ENCODE results near the gene PARD3.
"Not testable (repeated sequence)": the region's sequence is repeated elsewhere in the genome, so short reads cannot be mapped to it uniquely, and the experiment has no call there.

PARD3 gene

GRCh38 chr10:34454590-34455261, 360.4 kb downstream of the PARD3 start:
- no peak for DNase-seq (ENCODE audit: extremely low spot score)
- ChIA-PET POLR2A (no interaction called here), CTCF (interaction anchor here (0.7 to 0.8 kb wide), 2 partner anchors 8 to 31 kb away, joined by 3 read pairs; no protein-coding TSS in a partner anchor)
- no peak for TF ChIP-seq CTCF (IDR thresholded peaks at IDR 0.05; ENCODE audit: control extremely low read depth, extremely low read depth, low read depth, missing control alignments)

GRCh38 chr10:34449836-34450235, 365.3 kb downstream of the PARD3 start:
- CTCF ChIA-PET = no interaction called here
- DNase-seq (ENCODE audit: extremely low spot score) = no peak
- POLR2A ChIA-PET = no interaction called here
- TF ChIP-seq CTCF (IDR thresholded peaks at IDR 0.05; ENCODE audit: control extremely low read depth, extremely low read depth, low read depth, missing control alignments) = no peak

- no peak for DNase-seq (ENCODE audit: extremely low spot score)
- POLR2A ChIA-PET = no interaction called here
- no peak for TF ChIP-seq CTCF (IDR thresholded peaks at IDR 0.05; ENCODE audit: control extremely low read depth, extremely low read depth, low read depth, missing control alignments)
- CTCF ChIA-PET = interaction anchor here (0.8 to 1.0 kb wide), 2 partner anchors 9 to 11 kb away, joined by 3 read pairs; no protein-coding TSS in a partner anchor
These were observed 369.0 kb downstream of the PARD3 start for GRCh38 chr10:34446049-34446448.

- CTCF ChIA-PET = no interaction called here
- TF ChIP-seq CTCF (IDR thresholded peaks at IDR 0.05; ENCODE audit: control extremely low read depth, extremely low read depth, low read depth, missing control alignments) = no peak
- no peak for DNase-seq (ENCODE audit: extremely low spot score)
- POLR2A ChIA-PET = no interaction called here
These were observed 370.6 kb downstream of the PARD3 start for GRCh38 chr10:34444223-34445183.

- CTCF ChIA-PET; DNase-seq (ENCODE audit: extremely low spot score); POLR2A ChIA-PET: not testable (repeated sequence)
These were observed 375.7 kb downstream of the PARD3 start for GRCh38 chr10:34439386-34439785.

GRCh38 chr10:34438741-34439140, 376.4 kb downstream of the PARD3 start:
- ChIA-PET CTCF (no interaction called here), POLR2A (no interaction called here)
- no peak for TF ChIP-seq CTCF (IDR thresholded peaks at IDR 0.05; ENCODE audit: control extremely low read depth, extremely low read depth, low read depth, missing control alignments)
- DNase-seq (ENCODE audit: extremely low spot score) = no peak

- CTCF ChIA-PET = no interaction called here
- POLR2A ChIA-PET = no interaction called here
- no peak for DNase-seq (ENCODE audit: extremely low spot score)
- TF ChIP-seq CTCF (IDR thresholded peaks at IDR 0.05; ENCODE audit: control extremely low read depth, extremely low read depth, low read depth, missing control alignments) = no peak
These were observed 377.2 kb downstream of the PARD3 start for GRCh38 chr10:34437906-34438305.

Measured in GM10248 (cell line).